ENCODE results near the gene OSBPL6. TPM values are rescaled to one million over a fixed set of nuclear protein-coding genes. Genes with fewer than 3 reads are reported as not detected.
"Not testable (repeated sequence)": the region's sequence is repeated elsewhere in the genome, so short reads cannot be mapped to it uniquely, and the experiment has no call there.

Gene OSBPL6
- total RNA-seq, 1 experiment from 2014 or later, result 5.7 TPM

DNA sequence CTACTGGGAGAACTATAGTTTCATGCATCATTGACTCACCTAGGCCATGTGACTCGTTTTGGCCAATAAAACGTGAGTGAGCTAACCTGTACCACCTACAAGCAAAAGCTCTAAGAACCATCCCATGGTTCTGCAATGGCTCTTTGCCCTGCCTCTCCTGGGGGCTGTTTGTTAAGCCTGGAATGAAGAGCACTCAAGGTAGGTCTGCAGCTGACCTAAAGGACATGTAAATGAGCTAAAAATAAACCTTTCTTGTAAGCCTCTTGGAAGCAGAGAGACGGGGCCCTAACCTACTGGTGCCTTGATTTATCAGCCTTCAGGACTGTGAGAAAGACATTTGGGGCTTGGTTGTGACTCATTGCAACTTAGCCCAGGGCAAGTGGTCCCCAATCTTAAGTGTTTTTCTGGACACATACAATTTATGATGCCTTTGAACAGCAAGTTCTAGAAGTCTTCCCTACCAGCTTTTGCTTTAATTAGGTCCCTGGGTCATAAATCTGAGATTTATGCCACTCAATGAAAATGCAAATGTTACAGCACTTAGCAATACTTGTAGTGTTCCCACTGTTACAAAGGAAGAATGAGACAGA lies 107.4 kb downstream of the OSBPL6 start:
- peak; percentile 32 for DNase-seq (ENCODE audit: low read depth)

GRCh38 chr2:178304333-178304732 lies 110.0 kb downstream of the OSBPL6 start:
- no peak for DNase-seq (ENCODE audit: low read depth)

DNA sequence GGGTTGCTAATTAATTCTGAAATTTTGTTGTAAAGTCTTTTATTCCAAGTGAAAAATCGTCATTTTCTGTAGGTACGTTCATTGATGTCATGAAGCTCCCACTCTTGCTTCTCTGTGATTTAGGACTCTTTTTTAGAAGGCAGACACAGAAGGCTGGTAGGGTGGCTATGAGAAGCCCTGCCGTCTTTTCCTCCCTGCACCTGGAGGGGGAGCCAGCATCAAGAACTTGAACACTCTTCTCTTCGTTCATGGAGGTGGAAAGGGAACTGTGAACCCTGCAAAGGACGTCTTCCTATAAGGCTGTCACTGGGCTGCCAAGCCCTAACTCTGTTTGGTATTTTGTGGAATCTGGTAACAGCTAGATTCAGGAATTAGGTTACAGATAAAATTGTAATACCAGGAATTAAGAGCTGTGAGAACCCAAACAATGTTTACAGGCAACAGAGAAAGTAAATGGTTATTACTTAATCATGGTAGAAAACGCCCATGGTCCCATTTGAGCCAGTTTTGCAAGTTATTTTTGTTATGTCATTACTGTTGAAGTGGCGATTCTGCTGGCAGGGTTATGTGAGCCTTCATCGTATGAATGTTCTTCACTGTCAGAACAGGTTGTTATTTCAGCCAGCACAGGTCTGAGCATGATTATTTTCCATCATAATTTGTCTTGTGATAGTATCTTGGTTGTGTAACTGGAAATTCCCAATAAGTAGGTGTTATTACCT lies 112.2 kb downstream of the OSBPL6 start:
- peak; percentile 29 for DNase-seq (ENCODE audit: low read depth)

- no peak for DNase-seq (ENCODE audit: low read depth)
Measured at GRCh38 chr2:178307650-178308049, 113.3 kb downstream of the OSBPL6 start.

- no peak for DNase-seq (ENCODE audit: low read depth)
Measured at GRCh38 chr2:178309541-178309940, 115.2 kb downstream of the OSBPL6 start.

GRCh38 chr2:178315078-178315477 lies 120.8 kb downstream of the OSBPL6 start:
- no peak for DNase-seq (ENCODE audit: low read depth)

DNA sequence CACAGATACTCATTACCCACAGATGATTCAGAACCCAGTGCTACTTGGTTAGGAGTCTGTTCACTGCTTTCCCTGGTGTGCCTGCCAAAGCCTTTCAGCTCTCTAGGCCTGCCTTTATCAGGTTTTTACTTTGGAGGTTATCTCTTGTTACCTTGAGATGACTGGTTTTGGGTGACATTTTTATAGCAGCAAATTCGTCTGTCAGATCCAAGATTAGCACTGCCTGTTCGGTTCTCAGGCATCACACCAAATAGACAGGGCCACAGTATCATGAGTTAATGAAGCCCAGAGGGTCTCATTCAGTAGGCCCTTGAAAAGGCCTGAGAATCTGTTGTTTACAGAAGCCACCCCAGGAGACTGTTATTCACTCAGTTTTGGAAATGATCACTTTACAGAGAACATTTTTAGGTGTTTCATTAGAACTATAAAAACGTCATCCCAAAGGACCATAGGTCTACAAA lies 121.2 kb downstream of the OSBPL6 start:
- DNase-seq (ENCODE audit: low read depth), result no peak

GRCh38 chr2:178317811-178318210 lies 123.5 kb downstream of the OSBPL6 start:
- DNase-seq (ENCODE audit: low read depth), result no peak

DNA sequence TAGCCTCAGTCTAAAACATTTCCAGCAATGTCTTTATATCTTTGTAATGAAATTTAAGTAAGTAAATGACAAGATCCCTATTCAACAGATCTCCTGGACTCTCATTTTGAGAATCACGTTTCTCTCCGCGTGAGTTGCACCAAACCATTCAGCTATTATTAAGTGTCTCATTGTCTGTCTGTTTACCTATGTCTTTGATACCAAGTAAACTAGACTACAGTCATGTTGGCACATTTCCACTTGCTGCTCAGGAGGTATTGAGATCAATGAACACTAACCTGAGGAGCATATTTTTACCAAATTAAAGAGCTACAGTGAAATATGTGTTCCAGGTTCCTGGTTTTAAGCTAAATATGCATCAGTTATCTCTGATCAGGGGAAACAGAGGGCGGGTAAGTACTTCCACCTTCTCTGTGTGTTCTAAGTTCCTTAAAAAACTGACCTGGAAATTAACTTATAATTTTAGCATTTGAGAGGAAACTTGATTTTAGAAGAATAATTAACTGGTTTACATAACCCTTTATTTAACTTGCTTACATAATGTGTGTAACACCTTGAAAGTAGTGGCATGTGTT lies 125.8 kb downstream of the OSBPL6 start:
- DNase-seq (ENCODE audit: low read depth), result no peak

- no peak for DNase-seq (ENCODE audit: low read depth)
Measured at GRCh38 chr2:178322068-178322467, 127.8 kb downstream of the OSBPL6 start.

- DNase-seq (ENCODE audit: low read depth), result not testable (repeated sequence)
Measured at GRCh38 chr2:178323331-178323730, 129.0 kb downstream of the OSBPL6 start.

GRCh38 chr2:178324077-178324476 lies 129.8 kb downstream of the OSBPL6 start:
- DNase-seq (ENCODE audit: low read depth), result no peak

DNA sequence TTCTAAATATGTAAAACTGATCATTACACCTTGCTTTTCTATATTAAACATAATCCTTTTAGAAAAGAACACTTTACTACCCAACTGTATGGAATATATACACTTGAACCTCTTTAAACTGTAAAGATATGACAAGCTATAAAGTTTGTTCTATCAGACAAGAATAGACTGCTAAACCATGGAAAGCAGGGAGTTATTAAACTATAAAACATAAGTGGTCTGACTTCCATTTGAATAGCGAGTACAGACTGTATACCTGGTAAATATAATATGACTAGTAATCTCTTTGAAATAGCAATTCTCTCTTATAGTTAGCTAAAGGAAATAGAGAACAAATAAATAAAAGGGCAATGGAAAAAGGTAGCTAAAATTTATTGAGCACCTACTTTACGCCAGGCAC lies 131.0 kb downstream of the OSBPL6 start:
- no peak for DNase-seq (ENCODE audit: low read depth)

GRCh38 chr2:178327516-178327915 lies 133.2 kb downstream of the OSBPL6 start:
- DNase-seq (ENCODE audit: low read depth), result no peak

DNA sequence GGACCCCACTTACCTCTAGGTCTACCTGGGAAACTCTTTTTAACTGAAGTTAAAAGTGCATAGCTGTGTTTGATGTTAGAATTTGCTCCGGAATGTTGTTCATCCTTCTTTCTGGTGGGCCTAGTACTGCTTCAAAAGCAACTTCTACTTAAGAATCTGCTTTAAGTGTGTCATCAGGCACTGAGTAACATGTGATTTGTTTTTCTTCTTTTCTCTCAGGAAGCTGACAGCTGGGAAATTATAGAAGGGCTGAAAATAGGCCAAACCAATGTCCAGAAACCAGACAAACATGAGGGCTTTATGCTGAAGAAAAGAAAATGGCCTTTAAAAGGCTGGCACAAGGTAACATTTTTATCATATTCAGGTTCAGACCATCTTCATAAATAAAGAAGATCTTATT lies 133.7 kb downstream of the OSBPL6 start:
- no peak for DNase-seq (ENCODE audit: low read depth)

- no peak for DNase-seq (ENCODE audit: low read depth)
Measured at GRCh38 chr2:178330175-178331017, 136.1 kb downstream of the OSBPL6 start.

- no peak for DNase-seq (ENCODE audit: low read depth)
Measured at GRCh38 chr2:178331474-178332432, 137.4 kb downstream of the OSBPL6 start.

DNA sequence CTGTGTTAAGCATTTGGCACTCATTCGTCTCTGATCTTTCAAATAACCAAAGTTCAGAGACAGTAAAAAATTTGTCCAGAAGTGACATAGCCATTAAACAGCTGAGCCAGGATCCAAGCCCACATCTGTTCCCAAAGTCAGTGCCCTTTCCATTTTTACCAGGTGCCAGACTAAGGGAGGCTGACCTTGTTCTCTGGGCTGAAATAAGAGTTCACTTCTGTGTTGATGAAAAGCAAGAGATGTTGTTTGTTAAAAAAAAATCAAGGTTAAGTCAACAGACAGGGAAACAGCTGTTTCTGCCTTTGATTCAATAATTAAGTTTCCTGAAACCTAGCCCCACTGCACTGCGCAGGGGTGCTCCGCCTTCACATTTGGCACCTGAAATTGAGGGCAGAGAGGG lies 139.5 kb downstream of the OSBPL6 start:
- DNase-seq (ENCODE audit: low read depth), result no peak

GRCh38 chr2:178335230-178335629 lies 140.9 kb downstream of the OSBPL6 start:
- no peak for DNase-seq (ENCODE audit: low read depth)

DNA sequence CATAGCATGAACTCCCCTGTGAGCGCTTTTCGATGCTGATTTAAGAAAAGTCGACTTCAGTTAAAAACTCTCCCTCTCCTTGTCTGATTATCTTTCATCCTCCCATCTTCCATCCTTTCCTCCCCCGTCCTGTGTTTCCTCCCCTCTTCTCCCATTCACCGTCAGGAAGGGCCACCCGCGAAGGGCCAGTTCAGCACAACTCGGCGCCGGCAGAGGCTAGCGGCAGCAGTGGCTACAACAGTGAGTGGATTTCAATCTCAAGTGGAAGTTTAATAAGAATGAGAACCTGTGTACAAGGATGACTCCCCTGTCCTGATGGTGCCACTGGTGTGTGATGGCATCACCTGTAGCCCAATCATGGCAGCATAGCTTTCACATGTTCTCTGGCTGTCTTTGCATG lies 149.8 kb downstream of the OSBPL6 start:
- DNase-seq (ENCODE audit: low read depth), result no peak

- no peak for DNase-seq (ENCODE audit: low read depth)
Measured at GRCh38 chr2:178345951-178346350, 151.6 kb downstream of the OSBPL6 start.

Measured in M059J (cell line).